HCT116 (cell line): ENCODE measurements around the gene IGFN1. TPM values are rescaled to one million over a fixed set of nuclear protein-coding genes. Genes with fewer than 3 reads are reported as not detected.

ENCODE experiments used
- ATAC-seq: fragments of 200-7000 bp; cut with Tn5 transposase; 2 replicates; pipeline ENCODE4 v1.9.1; 2020; ENCODE audit warnings: mild to moderate bottlenecking, moderate library complexity
- BruUV-seq: library from RNA; stranded (reverse); fragments of 400-500 nt; replicated peaks from 2 replicates; lab custom pipeline; 2021; lab: Mats Ljungman, UMichigan
- CTCF ChIA-PET: fragments of 300-600 bp; sonication (Branson Sonifier 250); formaldehyde crosslinking; loops from one replicate; lab custom pipeline; 2021; ENCODE audit warnings: antibody characterized with exemption; lab: Charles Lee
- POLR2A ChIA-PET: fragments of 300-600, 350-600 bp; sonication (Branson Sonifier 250); formaldehyde crosslinking; loops from one replicate; lab custom pipeline; 2021; ENCODE audit warnings: antibody characterized with exemption; lab: Charles Lee
- RAD21 ChIA-PET, 2 experiments: fragments of 300-600 bp; sonication (Branson Sonifier 250); formaldehyde crosslinking; loops; one replicate each; lab custom pipeline; 2023; ENCODE audit warnings: low total read pairs in 2 of 2; ENCODE audit not compliant: uncharacterized antibody in 2 of 2, unreplicated experiment in 2 of 2, low non-redundant PET in 1 of 2; lab: Charles Lee
- DNase-seq: peaks from one replicate; pipeline ENCODE4 v3.0.0-alpha.2; 2010; ENCODE audit warnings: low read depth, low spot score
- H2AFZ ChIP-seq: fragments of 200-600 bp; shearing (Covaris generic), sonication (generic); 2 replicates; pipeline ENCODE4 v1.6.1; 2017; ENCODE audit warnings: low read depth, mixed run types, mixed read lengths, antibody characterized with exemption, low read length; ENCODE audit not compliant: poor library complexity, severe bottlenecking
- H3K27ac ChIP-seq: 2 replicates; pipeline ENCODE4 v1.5.1; 2012; ENCODE audit warnings: low read depth, low read length
- H3K27me3 ChIP-seq: fragments of 200-600 bp; sonication (generic); 2 replicates; pipeline ENCODE4 v1.6.1; 2016; ENCODE audit warnings: mixed run types, low read length, mixed read lengths; ENCODE audit not compliant: insufficient read depth
- H3K36me3 ChIP-seq, 2 experiments: fragments of 200-500 bp in 1 of 2; fragments of 200-600 bp in 1 of 2; sonication (Bioruptor generic) in 1 of 2; sonication (generic) in 1 of 2; 2 replicates each; pipeline versions ENCODE4 v1.5.1 to v1.6.1; 2014 to 2016; ENCODE audit warnings: low read length in 2 of 2, inconsistent platforms in 1 of 2, mixed read lengths in 1 of 2, mixed run types in 1 of 2; ENCODE audit not compliant: insufficient read depth in 2 of 2, control insufficient read depth in 1 of 2
- H3K4me1 ChIP-seq, 2 experiments: fragments of 200-600 bp in 1 of 2; sonication (generic) in 1 of 2; 2 replicates each; pipeline versions ENCODE4 v1.5.1 to v1.6.1; 2012 to 2017; ENCODE audit warnings: low read length in 2 of 2, inconsistent platforms in 1 of 2, mild to moderate bottlenecking in 1 of 2, mixed read lengths in 1 of 2, mixed run types in 1 of 2, moderate library complexity in 1 of 2; ENCODE audit not compliant: insufficient read depth in 2 of 2, control insufficient read depth in 1 of 2
- H3K4me2 ChIP-seq: fragments of 200-600 bp; sonication (generic); 2 replicates; pipeline ENCODE4 v1.6.1; 2017; ENCODE audit warnings: mixed run types, low read length, mixed read lengths
- H3K4me3 ChIP-seq, 2 experiments: fragments of 200-600 bp in 1 of 2; sonication (generic) in 1 of 2; replicated peaks in 1 of 2; 2 replicates each; pipeline ENCODE4 v1.5.1; 2011 to 2016; ENCODE audit warnings: low read length in 2 of 2, control low read depth in 1 of 2, low read depth in 1 of 2, mild to moderate bottlenecking in 1 of 2, mixed read lengths in 1 of 2, mixed run types in 1 of 2
- H3K79me2 ChIP-seq: fragments of 200-600 bp; sonication (generic); 2 replicates; pipeline ENCODE4 v1.6.1; 2017; ENCODE audit warnings: mild to moderate bottlenecking, mixed run types, low read length, moderate library complexity, mixed read lengths; ENCODE audit not compliant: insufficient read depth
- H3K9ac ChIP-seq: fragments of 200-600 bp; sonication (generic); 2 replicates; pipeline ENCODE4 v1.6.1; 2016; ENCODE audit warnings: low read length, mixed read lengths
- H3K9me2 ChIP-seq: fragments of 200-600 bp; sonication (generic), shearing (Covaris generic); 2 replicates; pipeline ENCODE4 v1.6.1; 2017; ENCODE audit warnings: mixed run types, mild to moderate bottlenecking, moderate library complexity; ENCODE audit not compliant: insufficient read depth
- H3K9me3 ChIP-seq, 2 experiments: fragments of 200-500 bp in 1 of 2; fragments of 200-600 bp in 1 of 2; sonication (Bioruptor generic) in 1 of 2; sonication (generic) in 1 of 2; 2 replicates each; pipeline ENCODE4 v1.6.1; 2014 to 2017; ENCODE audit warnings: low read length in 2 of 2, mixed read lengths in 2 of 2, inconsistent platforms in 1 of 2, low read depth in 1 of 2, mild to moderate bottlenecking in 1 of 2, mixed run types in 1 of 2, moderate library complexity in 1 of 2; ENCODE audit not compliant: control insufficient read depth in 1 of 2, insufficient read depth in 1 of 2
- H4K20me1 ChIP-seq: fragments of 200-600 bp; sonication (generic), shearing (Covaris generic); 2 replicates; pipeline ENCODE4 v1.6.1; 2017; ENCODE audit warnings: mixed run types, mild to moderate bottlenecking, moderate library complexity; ENCODE audit not compliant: insufficient read depth
- ELF1 ChIP-seq: IDR thresholded peaks from 2 replicates; pipeline ENCODE4 v1.6.1; 2012; ENCODE audit warnings: low read depth, borderline replicate concordance
- JUND ChIP-seq: IDR thresholded peaks from 2 replicates; pipeline ENCODE4 v1.6.1; 2012
- MAX ChIP-seq: IDR thresholded peaks from 2 replicates; pipeline ENCODE4 v1.6.1; 2012
- POLR2AphosphoS5 ChIP-seq: IDR thresholded peaks from 2 replicates; pipeline ENCODE4 v1.6.1; 2011; ENCODE audit warnings: mild to moderate bottlenecking, low read depth, low read length, moderate library complexity
- SRF ChIP-seq: IDR thresholded peaks from 2 replicates; pipeline ENCODE4 v1.6.1; 2012; ENCODE audit warnings: low read depth
- TCF7L2 ChIP-seq: IDR thresholded peaks from 2 replicates; pipeline ENCODE4 v1.7.0; 2011; ENCODE audit warnings: borderline replicate concordance, inconsistent platforms; ENCODE audit not compliant: insufficient read depth, insufficient read length; ENCODE audit errors: extremely low read depth
- ZBTB33 ChIP-seq: IDR thresholded peaks from 2 replicates; pipeline ENCODE4 v1.6.1; 2011; ENCODE audit warnings: mild to moderate bottlenecking, low read length, moderate library complexity; ENCODE audit not compliant: insufficient replicate concordance; ENCODE audit errors: extremely low read depth
- intact Hi-C: fragments of 100-400 bp; cut with micrococcal nuclease; formaldehyde crosslinking; loops from 2 replicates; pipeline ENCODE4 v1.10.0; 2022
- total RNA-seq: library from RNA; stranded (reverse); gene quantifications from one replicate; pipeline ENCODE4 v1.2.1, GENCODE V29; 2021; ENCODE audit not compliant: unreplicated experiment

Gene IGFN1
- total RNA-seq, 1 experiment from 2014 or later = not detected

GRCh38 chr1:201189085-201189484, 1.5 kb upstream of the IGFN1 start:
- Histone ChIP-seq H3K79me2 (no peaks in the 10 kb centered on the region), H3K4me3 (no peak overlapping the region), H3K27ac (no peak overlapping the region), H4K20me1 (no peaks in the 10 kb centered on the region), H3K36me3 (no peaks in the 10 kb centered on the region), H3K9me3 (no peaks in the 10 kb centered on the region), H3K4me1 (peaks cover 4 to 25% of the 10 kb centered on the region in 2 experiments; a peak in 3 of 4 replicates), H3K4me2 (no peak overlapping the region), H2AFZ (no peak overlapping the region), H3K27me3 (peaks cover 6% of the 10 kb centered on the region; the same call in 1 of the 2 replicates), H3K9ac (no peak overlapping the region), H3K9me2 (no peaks in the 10 kb centered on the region)
- ChIA-PET CTCF (no interaction called here), RAD21 (interaction anchor here in 1 of 2 experiments (0.6 kb wide), 1 partner anchor 153 kb away, joined by 3 read pairs; no protein-coding TSS in a partner anchor), POLR2A (no interaction called here)
- no peak for DNase-seq
- intact Hi-C loops = no loop called here
- TF ChIP-seq SRF (no peak), ELF1 (no peak), POLR2AphosphoS5 (no peak), ZBTB33 (no peak), JUND (no peak), TCF7L2 (no peak), MAX (no peak)
- ATAC-seq = no peak
- BruUV-seq = no TSS peak
